Loucy (cell line): ENCODE results near the gene BIRC2.

Experiments used
- H2AFZ ChIP-seq: fragments of 200-600 bp; sonication (generic); 2 replicates; pipeline ENCODE4 v1.6.0; 2016; ENCODE audit warnings: antibody characterized with exemption, mild to moderate bottlenecking, low read length, moderate library complexity
- H3F3A ChIP-seq: fragments of 200-600 bp; 2 replicates; pipeline ENCODE4 v1.6.0; 2016; ENCODE audit warnings: antibody characterized with exemption, low read depth, mild to moderate bottlenecking
- H3K27me3 ChIP-seq: fragments of 200-600 bp; sonication (generic); 2 replicates; pipeline ENCODE4 v1.6.1; 2014; ENCODE audit warnings: low read length, mild to moderate bottlenecking; ENCODE audit not compliant: insufficient read depth, poor library complexity, severe bottlenecking
- H3K36me3 ChIP-seq: fragments of 200-600 bp; sonication (generic); 2 replicates; pipeline ENCODE4 v1.6.1; 2016; ENCODE audit warnings: low read length; ENCODE audit not compliant: insufficient read depth
- H3K4me1 ChIP-seq: fragments of 200-600 bp; sonication (generic); 2 replicates; pipeline ENCODE4 v1.5.1; 2014; ENCODE audit warnings: low read length, mild to moderate bottlenecking; ENCODE audit not compliant: insufficient read depth, poor library complexity, severe bottlenecking
- H3K4me2 ChIP-seq: fragments of 200-600 bp; sonication (generic); 2 replicates; pipeline ENCODE4 v1.6.0; 2014; ENCODE audit warnings: antibody characterized with exemption, low read length, low read depth, mild to moderate bottlenecking; ENCODE audit not compliant: poor library complexity, severe bottlenecking
- H3K4me3 ChIP-seq: fragments of 200-600 bp; sonication (generic); 2 replicates; pipeline ENCODE4 v1.5.1; 2014; ENCODE audit warnings: low read length, mild to moderate bottlenecking, mixed read lengths; ENCODE audit not compliant: poor library complexity, severe bottlenecking
- H3K79me2 ChIP-seq: fragments of 200-600 bp; sonication (generic); 2 replicates; pipeline ENCODE4 v1.6.1; 2014; ENCODE audit warnings: low read length; ENCODE audit not compliant: insufficient read depth
- H3K9ac ChIP-seq: fragments of 200-600 bp; sonication (generic); 2 replicates; pipeline ENCODE4 v1.6.0; 2014; ENCODE audit warnings: mild to moderate bottlenecking, low read depth, low read length, moderate library complexity; ENCODE audit not compliant: poor library complexity, severe bottlenecking
- H3K9me2 ChIP-seq: fragments of 200-600 bp; sonication (generic); replicated peaks from 2 replicates; pipeline ENCODE4 v1.6.1; 2016; ENCODE audit warnings: low read depth, low read length, mixed read lengths
- H3K9me3 ChIP-seq: fragments of 200-600 bp; sonication (generic); 2 replicates; pipeline ENCODE4 v1.6.1; 2014; ENCODE audit warnings: mild to moderate bottlenecking, antibody characterized with exemption, low read length, low read depth; ENCODE audit not compliant: insufficient read depth
- H4K20me1 ChIP-seq: fragments of 200-600 bp; sonication (generic); 2 replicates; pipeline ENCODE4 v1.6.0; 2014; ENCODE audit warnings: antibody characterized with exemption, low read length, mild to moderate bottlenecking; ENCODE audit not compliant: insufficient read depth, poor library complexity, severe bottlenecking
- CTCF ChIP-seq: fragments of 200-600 bp; sonication (generic); conservative IDR thresholded peaks from 2 replicates; pipeline ENCODE4 v1.5.1; 2014; ENCODE audit warnings: mild to moderate bottlenecking, antibody characterized with exemption, low read length
- EZH2phosphoT487 ChIP-seq: fragments of 200-600 bp; IDR thresholded peaks from 2 replicates; pipeline ENCODE4 v1.6.1; 2018; ENCODE audit warnings: antibody characterized with exemption, mild to moderate bottlenecking, moderate library complexity, borderline replicate concordance

The BIRC2 gene

GRCh38 chr11:102305352-102306047 is 41.5 kb upstream of the BIRC2 start:
- H3K27me3 ChIP-seq = no peaks in the 10 kb centered on the region
- H3F3A ChIP-seq = no peaks in the 10 kb centered on the region
- H3K9ac ChIP-seq = no peak overlapping the region
- no peaks in the 10 kb centered on the region for H3K9me2 ChIP-seq
- no peak overlapping the region for H3K4me2 ChIP-seq
- H3K36me3 ChIP-seq = no peaks in the 10 kb centered on the region
- TF ChIP-seq CTCF (no peak), EZH2phosphoT487 (no peak)
- peaks cover 30% of the 10 kb centered on the region for H3K4me1 ChIP-seq
- H2AFZ ChIP-seq = no peak overlapping the region
- no peaks in the 10 kb centered on the region; the same call in 1 of the 2 replicates for H3K9me3 ChIP-seq
- H3K4me3 ChIP-seq = no peak overlapping the region
- no peaks in the 10 kb centered on the region for H3K79me2 ChIP-seq
- H4K20me1 ChIP-seq = no peaks in the 10 kb centered on the region

- H4K20me1 ChIP-seq = no peaks in the 10 kb centered on the region
- peak; percentile 41 for TF ChIP-seq CTCF
- no peak for TF ChIP-seq EZH2phosphoT487
- H3K4me2 ChIP-seq = peak overlapping the region; percentile 54
- no peaks in the 10 kb centered on the region for H3K9me2 ChIP-seq
- no peaks in the 10 kb centered on the region for H3F3A ChIP-seq
- no peak overlapping the region for H2AFZ ChIP-seq
- H3K4me3 ChIP-seq = no peak overlapping the region
- no peaks in the 10 kb centered on the region; the same call in 1 of the 2 replicates for H3K9me3 ChIP-seq
- H3K27me3 ChIP-seq = no peaks in the 10 kb centered on the region
- H3K36me3 ChIP-seq = no peaks in the 10 kb centered on the region
- no peak overlapping the region for H3K9ac ChIP-seq
- peaks cover 30% of the 10 kb centered on the region for H3K4me1 ChIP-seq
- H3K79me2 ChIP-seq = no peaks in the 10 kb centered on the region
Measured at GRCh38 chr11:102306048-102306597, 40.9 kb upstream of the BIRC2 start.

GRCh38 chr11:102306817-102307726 is 39.9 kb upstream of the BIRC2 start:
- H3K4me1 ChIP-seq = peaks cover 30% of the 10 kb centered on the region
- no peak overlapping the region for H3K9ac ChIP-seq

More at GRCh38 chr11:102306817-102307726, 39.9 kb upstream of the BIRC2 start:
- Histone ChIP-seq H3F3A (no peaks in the 10 kb centered on the region), H2AFZ (no peak overlapping the region), H3K9me2 (no peaks in the 10 kb centered on the region), H4K20me1 (no peaks in the 10 kb centered on the region), H3K4me2 (peak overlapping the region; percentile 54), H3K79me2 (no peaks in the 10 kb centered on the region), H3K36me3 (no peaks in the 10 kb centered on the region), H3K9me3 (no peaks in the 10 kb centered on the region; the same call in 1 of the 2 replicates), H3K27me3 (no peaks in the 10 kb centered on the region), H3K4me3 (no peak overlapping the region)
- TF ChIP-seq CTCF (no peak), EZH2phosphoT487 (no peak)
